Stimulated activated CD4-positive, alpha-beta T cell treated with anti-CD3 and anti-CD28 coated beads, Interleukin-4, amount 100 ng/mL, for 1 hour (primary cell): ENCODE results near the gene LRFN2.

Experiments
- DNase-seq: peaks from one replicate; pipeline ENCODE4 v3.0.0-alpha.2; 2020

Gene LRFN2

DNA sequence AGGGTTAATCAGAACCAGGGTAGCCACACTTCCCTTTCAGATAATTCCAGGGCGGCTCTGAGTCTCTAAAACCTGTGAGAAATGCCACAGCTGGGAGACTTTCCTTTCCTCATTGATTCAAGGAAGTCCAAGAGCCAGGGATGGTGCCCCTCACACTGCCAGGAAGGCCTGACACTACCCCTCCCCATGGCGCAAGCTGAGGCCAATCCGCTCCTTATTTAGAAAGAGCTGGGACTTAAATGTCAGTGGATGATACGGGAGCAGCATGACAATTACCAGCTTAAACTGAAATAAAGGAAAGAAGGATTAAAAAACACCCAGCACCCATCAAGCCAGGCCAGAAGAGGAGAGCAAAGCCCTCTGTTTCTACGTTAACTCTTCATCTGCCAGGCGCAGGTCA, 244.4 kb downstream of the LRFN2 start:
- no peak for DNase-seq

DNA sequence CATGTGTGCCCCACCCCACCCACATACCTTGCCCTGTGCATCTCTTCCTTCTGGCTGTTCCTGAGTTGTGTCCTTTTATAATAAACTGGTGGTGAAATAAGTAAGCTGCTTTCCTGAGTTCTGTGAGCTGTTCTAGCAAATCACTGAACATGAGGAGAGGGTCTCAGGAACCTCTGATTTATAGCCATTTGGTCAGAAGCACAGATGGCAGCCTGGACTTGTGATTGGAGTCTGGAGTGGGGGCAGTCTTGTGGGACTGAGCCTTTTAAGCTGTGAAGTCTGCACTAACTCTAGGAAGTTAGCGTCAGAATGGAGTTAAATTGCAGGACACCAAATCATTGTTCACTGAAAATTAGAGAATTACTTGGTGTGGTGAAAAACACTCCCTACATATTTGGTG, 245.4 kb downstream of the LRFN2 start:
- DNase-seq: no peak
